ENCODE results near the gene LIN7C.

Gene LIN7C

DNA sequence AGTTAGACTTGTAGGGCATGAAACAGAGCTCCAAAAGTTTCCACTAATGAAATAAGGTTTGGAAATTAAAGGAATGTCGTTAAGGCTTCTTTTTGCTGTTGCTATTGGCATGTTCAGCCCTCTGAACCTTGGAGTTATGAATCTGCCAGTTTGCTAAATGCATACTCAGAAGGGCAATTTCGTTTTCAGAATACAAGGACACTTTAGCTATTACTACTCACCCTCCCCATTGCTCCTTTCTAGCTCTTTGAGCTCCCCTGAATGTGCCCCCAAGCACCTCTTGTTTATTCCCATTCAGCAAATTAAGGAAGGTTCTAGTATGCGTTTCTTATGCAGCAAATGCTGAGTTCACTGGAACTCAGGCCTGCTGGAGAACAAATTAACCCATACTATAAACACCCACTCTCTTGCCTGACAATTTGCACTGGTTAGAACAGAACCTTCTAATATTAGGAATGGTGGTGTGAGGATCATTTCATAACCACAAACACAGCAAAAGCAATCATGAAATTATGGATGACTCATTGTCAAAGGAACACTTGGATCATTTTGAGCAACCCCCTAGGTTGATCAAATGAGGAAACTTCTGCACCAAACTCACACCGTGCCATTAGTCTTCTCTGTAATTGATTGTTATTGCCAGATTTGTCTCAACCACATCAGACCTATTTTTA is 26.2 kb upstream of the LIN7C start:
- no peak overlapping the region for H3K9ac ChIP-seq (ENCODE audit: low read length)
- H3K79me2 ChIP-seq (ENCODE audit: low read length), result no peaks in the 10 kb centered on the region
- H2AFZ ChIP-seq (ENCODE audit: low read length), result no peak overlapping the region
- H3F3A ChIP-seq (ENCODE audit: insufficient read depth, low read length), result no peaks in the 10 kb centered on the region
- TF ChIP-seq EZH2phosphoT487 (IDR thresholded peaks at IDR 0.05; ENCODE audit: low read length) (no peak), EZH2 (optimal IDR thresholded peaks at IDR 0.05; ENCODE audit: low read depth, low read length) (no peak)
- TF ChIP-seq, protein P1, sequence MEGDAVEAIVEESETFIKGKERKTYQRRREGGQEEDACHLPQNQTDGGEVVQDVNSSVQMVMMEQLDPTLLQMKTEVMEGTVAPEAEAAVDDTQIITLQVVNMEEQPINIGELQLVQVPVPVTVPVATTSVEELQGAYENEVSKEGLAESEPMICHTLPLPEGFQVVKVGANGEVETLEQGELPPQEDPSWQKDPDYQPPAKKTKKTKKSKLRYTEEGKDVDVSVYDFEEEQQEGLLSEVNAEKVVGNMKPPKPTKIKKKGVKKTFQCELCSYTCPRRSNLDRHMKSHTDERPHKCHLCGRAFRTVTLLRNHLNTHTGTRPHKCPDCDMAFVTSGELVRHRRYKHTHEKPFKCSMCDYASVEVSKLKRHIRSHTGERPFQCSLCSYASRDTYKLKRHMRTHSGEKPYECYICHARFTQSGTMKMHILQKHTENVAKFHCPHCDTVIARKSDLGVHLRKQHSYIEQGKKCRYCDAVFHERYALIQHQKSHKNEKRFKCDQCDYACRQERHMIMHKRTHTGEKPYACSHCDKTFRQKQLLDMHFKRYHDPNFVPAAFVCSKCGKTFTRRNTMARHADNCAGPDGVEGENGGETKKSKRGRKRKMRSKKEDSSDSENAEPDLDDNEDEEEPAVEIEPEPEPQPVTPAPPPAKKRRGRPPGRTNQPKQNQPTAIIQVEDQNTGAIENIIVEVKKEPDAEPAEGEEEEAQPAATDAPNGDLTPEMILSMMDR (IDR thresholded peaks at IDR 0.05; ENCODE audit: low read length), result no peak
- no peaks in the 10 kb centered on the region for H3K9me2 ChIP-seq (replicated peaks; ENCODE audit: insufficient read depth, low read length)
- no peak overlapping the region for H3K27ac ChIP-seq (ENCODE audit: low read length)
- H3K4me3 ChIP-seq (ENCODE audit: low read length), result no peak overlapping the region
- H3K4me2 ChIP-seq (ENCODE audit: low read depth, low read length), result no peak overlapping the region
- DNase-seq, result no peak
- H4K20me1 ChIP-seq (ENCODE audit: insufficient read depth, low read length), result no peaks in the 10 kb centered on the region
- H3K9me3 ChIP-seq (replicated peaks; ENCODE audit: insufficient read depth, low read length), result no peaks in the 10 kb centered on the region
- H3K27me3 ChIP-seq (replicated peaks; ENCODE audit: insufficient read depth, low read length), result no peaks in the 10 kb centered on the region
- no peaks in the 10 kb centered on the region for H3K4me1 ChIP-seq (ENCODE audit: low read length)
- no peaks in the 10 kb centered on the region for H3K36me3 ChIP-seq (replicated peaks; ENCODE audit: insufficient read depth, low read length)

DNA sequence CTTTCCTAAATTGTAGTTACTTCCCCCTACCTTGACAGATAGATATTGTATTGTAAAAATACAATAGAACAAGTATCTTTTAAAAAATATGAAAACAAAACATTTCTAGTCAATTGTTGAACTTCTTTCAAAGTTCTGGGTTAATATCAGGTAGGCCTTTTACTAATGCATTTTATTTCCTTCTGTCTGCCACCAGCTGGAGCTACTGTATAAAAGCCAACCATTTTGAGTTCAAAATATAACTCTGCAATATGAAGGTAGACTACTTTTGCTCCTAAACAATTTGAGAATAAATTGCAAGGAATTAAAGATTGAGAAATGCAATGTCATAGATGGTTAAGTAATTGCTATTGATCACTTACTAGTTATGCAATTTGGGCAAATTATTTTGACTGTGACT is 22.1 kb upstream of the LIN7C start:
- DNase-seq, result no peak
- Histone ChIP-seq H3K4me1 (ENCODE audit: low read length) (no peaks in the 10 kb centered on the region), H3K27ac (ENCODE audit: low read length) (no peak overlapping the region), H3K4me3 (ENCODE audit: low read length) (no peak overlapping the region), H2AFZ (ENCODE audit: low read length) (no peak overlapping the region), H3K9ac (ENCODE audit: low read length) (no peak overlapping the region), H3K36me3 (replicated peaks; ENCODE audit: insufficient read depth, low read length) (no peaks in the 10 kb centered on the region), H3K9me3 (replicated peaks; ENCODE audit: insufficient read depth, low read length) (no peaks in the 10 kb centered on the region), H4K20me1 (ENCODE audit: insufficient read depth, low read length) (no peaks in the 10 kb centered on the region), H3K79me2 (ENCODE audit: low read length) (no peaks in the 10 kb centered on the region), H3F3A (ENCODE audit: insufficient read depth, low read length) (no peaks in the 10 kb centered on the region), H3K27me3 (replicated peaks; ENCODE audit: insufficient read depth, low read length) (no peaks in the 10 kb centered on the region), H3K9me2 (replicated peaks; ENCODE audit: insufficient read depth, low read length) (no peaks in the 10 kb centered on the region), H3K4me2 (ENCODE audit: low read depth, low read length) (no peak overlapping the region)
- TF ChIP-seq, protein P1 (IDR thresholded peaks at IDR 0.05; ENCODE audit: low read length), result no peak
- TF ChIP-seq EZH2 (optimal IDR thresholded peaks at IDR 0.05; ENCODE audit: low read depth, low read length), result no peak
- no peak for TF ChIP-seq EZH2phosphoT487 (IDR thresholded peaks at IDR 0.05; ENCODE audit: low read length)

DNA sequence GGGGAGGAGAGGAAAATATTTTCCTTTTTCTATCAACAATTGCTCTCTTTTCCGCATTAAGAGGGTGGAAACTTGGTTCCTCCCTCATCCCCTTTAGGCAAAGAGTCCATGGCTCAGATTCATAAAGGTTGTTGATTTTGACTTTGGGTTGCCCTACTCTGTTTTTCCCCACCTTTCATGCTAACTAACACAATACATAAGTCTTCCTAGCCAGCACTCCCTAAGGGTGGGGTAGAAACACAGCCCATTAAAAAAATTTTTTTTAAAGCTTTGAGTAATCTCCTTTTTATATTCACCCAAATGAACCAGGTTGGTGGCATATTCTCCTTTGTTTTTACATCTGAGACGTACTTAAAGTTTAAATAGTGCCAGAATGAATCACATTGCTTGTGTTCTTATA is 20.0 kb upstream of the LIN7C start:
- Histone ChIP-seq H3K9me3 (replicated peaks; ENCODE audit: insufficient read depth, low read length) (no peaks in the 10 kb centered on the region), H3K9me2 (replicated peaks; ENCODE audit: insufficient read depth, low read length) (no peaks in the 10 kb centered on the region), H3K27ac (ENCODE audit: low read length) (no peak overlapping the region)

More for the DNA sequence above, 20.0 kb upstream of the LIN7C start:
- DNase-seq, result no peak
- H2AFZ ChIP-seq (ENCODE audit: low read length), result no peak overlapping the region
- H3K4me2 ChIP-seq (ENCODE audit: low read depth, low read length), result no peak overlapping the region
- H3F3A ChIP-seq (ENCODE audit: insufficient read depth, low read length), result no peaks in the 10 kb centered on the region
- no peaks in the 10 kb centered on the region for H3K79me2 ChIP-seq (ENCODE audit: low read length)
- TF ChIP-seq, protein P1 (IDR thresholded peaks at IDR 0.05; ENCODE audit: low read length), result no peak
- TF ChIP-seq EZH2 (optimal IDR thresholded peaks at IDR 0.05; ENCODE audit: low read depth, low read length) (no peak), EZH2phosphoT487 (IDR thresholded peaks at IDR 0.05; ENCODE audit: low read length) (no peak)
- no peaks in the 10 kb centered on the region for H3K36me3 ChIP-seq (replicated peaks; ENCODE audit: insufficient read depth, low read length)
- no peak overlapping the region for H3K9ac ChIP-seq (ENCODE audit: low read length)
- H3K4me1 ChIP-seq (ENCODE audit: low read length), result no peaks in the 10 kb centered on the region
- no peak overlapping the region for H3K4me3 ChIP-seq (ENCODE audit: low read length)
- no peaks in the 10 kb centered on the region for H3K27me3 ChIP-seq (replicated peaks; ENCODE audit: insufficient read depth, low read length)
- H4K20me1 ChIP-seq (ENCODE audit: insufficient read depth, low read length), result no peaks in the 10 kb centered on the region
